GM12891 (cell line): ENCODE data around the gene BBS4.

Experiments
- DNase-seq: peaks from one replicate; pipeline ENCODE4 v3.0.0; 2011; ENCODE audit warnings: low spot score; ENCODE audit not compliant: insufficient read length
- FAIRE-seq: peaks from 2 replicates; lab custom pipeline; 2011; peaks lifted over from hg19 to GRCh38; lab: Jason Lieb, UNC
- PAX5 ChIP-seq: IDR thresholded peaks from 2 replicates; pipeline ENCODE4 v1.6.1; 2011; ENCODE audit warnings: low read length, moderate library complexity, mild to moderate bottlenecking; ENCODE audit not compliant: insufficient read depth, severe bottlenecking
- POLR2A ChIP-seq: IDR thresholded peaks from 2 replicates; pipeline ENCODE4 v1.6.1; 2011; ENCODE audit warnings: low read depth, low read length, control low read depth
- POLR2AphosphoS5 ChIP-seq: IDR thresholded peaks from 2 replicates; pipeline ENCODE4 v1.6.1; 2011; ENCODE audit warnings: low read depth, low read length, control low read depth
- POU2F2 ChIP-seq: IDR thresholded peaks from 2 replicates; pipeline ENCODE4 v1.6.1; 2011; ENCODE audit warnings: low read depth, mild to moderate bottlenecking, control low read depth, low read length, moderate library complexity
- SPI1 ChIP-seq: IDR thresholded peaks from 2 replicates; pipeline ENCODE4 v1.6.1; 2011; ENCODE audit warnings: low read depth, low read length, control low read depth
- TAF1 ChIP-seq: IDR thresholded peaks from 2 replicates; pipeline ENCODE4 v1.6.1; 2011; ENCODE audit warnings: low read depth, low read length, control low read depth

BBS4 gene

GRCh38 chr15:72766025-72766424, 80.0 kb downstream of the BBS4 start:
- FAIRE-seq (no peak), DNase-seq (no peak)
- TF ChIP-seq POLR2AphosphoS5 (no peak), POU2F2 (no peak), SPI1 (no peak), PAX5 (no peak), POLR2A (no peak), TAF1 (no peak)

GRCh38 chr15:72766780-72767179, 80.8 kb downstream of the BBS4 start:
- FAIRE-seq (no peak), DNase-seq (no peak)
- no peak for TF ChIP-seq SPI1
- no peak for TF ChIP-seq POU2F2

GRCh38 chr15:72770673-72771328, 84.8 kb downstream of the BBS4 start:
- TF ChIP-seq POLR2AphosphoS5 = no peak
- no peak for TF ChIP-seq POLR2A
- no peak for TF ChIP-seq POU2F2
- TF ChIP-seq PAX5 = no peak
- no peak for TF ChIP-seq TAF1
- no peak for TF ChIP-seq SPI1
- DNase-seq (no peak), FAIRE-seq (no peak)

- no peak for DNase-seq
- no peak for FAIRE-seq
- TF ChIP-seq TAF1 = no peak
- no peak for TF ChIP-seq POLR2A
- TF ChIP-seq POU2F2 = no peak
- no peak for TF ChIP-seq SPI1
- TF ChIP-seq POLR2AphosphoS5 = no peak
- no peak for TF ChIP-seq PAX5
These were observed 85.3 kb downstream of the BBS4 start for GRCh38 chr15:72771329-72771725.

- FAIRE-seq (no peak), DNase-seq (no peak)
- TF ChIP-seq POU2F2 (no peak), PAX5 (no peak), SPI1 (peak; percentile 72)
These were observed 88.8 kb downstream of the BBS4 start for GRCh38 chr15:72774696-72775383.

GRCh38 chr15:72778796-72779195, 92.8 kb downstream of the BBS4 start:
- DNase-seq (no peak), FAIRE-seq (no peak)
- no peak for TF ChIP-seq POU2F2
- no peak for TF ChIP-seq PAX5
- no peak for TF ChIP-seq TAF1
- no peak for TF ChIP-seq SPI1
- TF ChIP-seq POLR2AphosphoS5 = no peak
- no peak for TF ChIP-seq POLR2A

DNA sequence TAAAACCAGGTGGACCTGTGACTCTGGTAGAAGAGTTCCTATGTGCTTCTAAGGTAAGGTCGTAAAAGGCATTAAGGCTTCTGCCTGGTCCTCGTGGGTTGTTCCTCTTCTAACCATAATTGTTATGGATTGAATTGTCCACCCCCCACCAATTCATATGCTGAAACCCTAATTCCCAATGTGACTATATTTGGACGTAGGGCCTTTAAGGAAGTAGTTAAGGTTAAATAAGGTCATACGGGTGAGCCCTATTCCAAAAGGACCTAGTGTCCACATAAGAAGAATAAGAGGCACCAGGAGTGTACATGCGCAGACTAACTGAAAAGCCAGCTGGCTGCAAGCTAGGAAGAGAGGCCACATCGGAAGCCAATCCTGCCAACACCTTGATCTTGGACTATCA, 95.6 kb downstream of the BBS4 start:
- no peak for FAIRE-seq
- DNase-seq = no peak
- TF ChIP-seq POU2F2 = no peak
- TF ChIP-seq SPI1 = no peak
- TF ChIP-seq PAX5 = no peak
- TF ChIP-seq TAF1 = no peak
- TF ChIP-seq POLR2A = no peak
- TF ChIP-seq POLR2AphosphoS5 = no peak

DNA sequence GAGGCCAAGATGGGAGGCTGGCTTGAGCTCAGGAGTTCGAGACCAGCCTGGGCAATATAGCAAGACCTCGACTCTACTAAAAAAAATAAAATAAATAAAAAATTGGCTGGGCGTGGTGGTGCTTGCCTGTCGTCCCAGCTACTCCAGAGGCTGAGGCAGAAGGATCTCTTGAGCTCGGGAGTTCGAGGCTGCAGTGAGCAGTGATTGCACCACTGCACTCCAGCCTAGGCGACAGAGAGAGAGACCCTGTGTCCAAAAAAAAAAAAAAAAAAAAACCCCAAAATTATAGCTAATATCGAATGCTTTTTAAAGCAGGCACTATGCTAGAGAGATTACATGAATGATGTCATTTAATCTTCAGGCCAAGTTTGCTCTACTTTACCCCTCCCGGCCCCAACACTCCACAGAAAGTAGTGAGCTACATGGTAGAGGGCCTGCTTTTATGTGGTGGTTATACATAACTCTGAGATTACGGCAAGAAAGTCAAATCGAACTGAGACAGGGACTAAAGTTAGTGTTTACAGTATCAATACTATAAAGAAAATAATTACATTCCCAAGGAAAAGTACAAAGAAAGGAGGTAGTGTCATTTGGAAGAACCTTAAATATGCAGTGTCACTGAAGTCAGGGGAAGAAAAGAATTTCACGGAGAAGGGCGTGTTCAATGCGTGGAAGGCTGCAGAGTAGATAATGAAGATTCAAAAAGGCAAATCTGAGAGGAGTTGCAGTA, 96.4 kb downstream of the BBS4 start:
- TF ChIP-seq PAX5 (no peak), TAF1 (no peak), POLR2AphosphoS5 (no peak), SPI1 (no peak), POU2F2 (no peak), POLR2A (no peak)
- no peak for DNase-seq
- FAIRE-seq = no peak

DNA sequence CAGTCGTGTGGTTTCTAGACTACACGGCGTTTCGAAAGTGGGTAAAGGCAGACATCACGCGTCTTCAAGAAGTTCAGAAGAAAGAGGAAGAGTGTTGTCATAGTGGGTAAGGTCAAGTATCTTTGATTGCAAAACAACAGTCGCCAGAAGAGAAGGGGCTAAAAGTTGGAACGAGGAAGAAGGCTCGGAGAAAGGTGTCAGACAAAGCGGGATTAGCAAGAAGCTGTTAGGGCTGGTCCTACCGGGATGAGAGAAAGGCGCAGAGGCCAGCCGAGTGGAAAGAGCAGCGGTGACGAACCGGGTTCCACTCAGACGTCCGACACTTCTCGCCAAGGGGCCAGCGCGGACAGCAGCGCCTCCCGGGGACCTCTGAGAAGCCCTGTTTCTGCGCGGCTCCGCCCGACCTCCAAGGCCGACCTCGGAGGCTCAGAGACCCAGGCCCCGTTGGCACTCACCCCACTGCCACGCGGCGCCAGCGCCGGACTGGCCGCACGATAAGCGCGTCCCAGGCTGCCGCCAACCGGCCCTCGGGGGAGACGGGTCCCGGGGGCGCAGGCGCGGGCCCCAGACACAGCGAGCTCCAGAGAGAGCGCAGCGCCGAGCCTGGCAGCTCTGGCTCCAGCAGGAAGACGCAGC, 97.1 kb downstream of the BBS4 start:
- peak; percentile 90 for FAIRE-seq
- peak; percentile 26 for DNase-seq
- TF ChIP-seq SPI1 (peak; percentile 86), TAF1 (no peak)
